GM13977 (cell line): ENCODE results near the gene CYBRD1.
"Not testable (repeated sequence)": the region's sequence is repeated elsewhere in the genome, so short reads cannot be mapped to it uniquely, and the experiment has no call there.

Source experiments
- DNase-seq: peaks from one replicate; pipeline ENCODE4 v3.0.0; 2012; ENCODE audit warnings: low spot score
- CTCF ChIP-seq: IDR thresholded peaks from 2 replicates; pipeline ENCODE4 v1.5.1; 2012; ENCODE audit warnings: mild to moderate bottlenecking, control low read depth; ENCODE audit not compliant: insufficient read depth; ENCODE audit errors: extremely low read depth, missing control alignments
- in situ Hi-C: fragments of 300-500 bp; cut with MboI; formaldehyde crosslinking; loops from one replicate; pipeline ENCODE4 v1.12.0; 2022; ENCODE audit warnings: low sequenced_read_pairs, low pct_unique_long_range_greater_than_20kb, mixed read lengths, inconsistent platforms; ENCODE audit not compliant: unreplicated experiment

Gene CYBRD1

GRCh38 chr2:171492664-171493063 is 29.6 kb upstream of the CYBRD1 start:
- no peak for TF ChIP-seq CTCF
- no peak for DNase-seq
- in situ Hi-C loops, result no loop called here

DNA sequence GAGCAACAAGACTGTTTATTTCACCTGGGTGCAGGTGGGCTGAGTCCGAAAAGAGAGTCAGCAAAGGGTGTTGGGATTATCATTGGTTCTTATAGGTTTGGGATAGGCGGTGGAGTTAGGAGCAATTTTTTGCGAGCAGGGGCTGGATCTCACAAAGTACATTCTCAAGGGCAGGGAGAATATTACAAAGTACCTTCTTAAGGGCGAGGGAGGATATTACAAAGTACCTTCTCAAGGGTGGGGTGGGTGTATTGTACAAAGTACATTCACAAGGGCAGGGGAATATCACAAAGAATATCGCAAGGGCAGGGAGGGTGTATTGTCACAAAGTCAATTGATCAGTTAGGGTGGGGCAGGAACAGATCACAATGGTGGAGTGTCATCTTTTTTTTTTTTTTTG is 24.6 kb upstream of the CYBRD1 start:
- in situ Hi-C loops, DNase-seq: not testable (repeated sequence)

DNA sequence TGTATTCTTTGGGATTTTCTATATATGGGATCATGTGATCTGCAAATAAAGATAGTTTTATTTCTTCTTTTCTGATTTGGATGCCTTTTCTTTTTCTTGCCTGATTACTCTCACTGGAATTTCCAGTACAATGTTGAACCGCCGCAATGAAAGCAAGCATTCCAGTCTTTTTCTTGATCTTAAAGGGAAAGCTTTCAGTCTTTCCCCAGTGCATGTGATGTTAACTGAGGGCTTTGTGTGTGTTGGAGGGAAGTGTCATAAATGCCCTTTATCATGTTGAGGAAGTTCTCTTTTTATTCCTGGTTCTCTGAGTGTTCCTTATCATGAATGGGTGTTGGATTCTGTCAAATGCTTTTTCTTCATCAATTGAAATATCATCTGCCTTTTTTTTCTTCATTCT is 16.9 kb upstream of the CYBRD1 start:
- in situ Hi-C loops, result no loop called here
- DNase-seq, result no peak
- no peak for TF ChIP-seq CTCF

GRCh38 chr2:171509945-171510731 is 12.1 kb upstream of the CYBRD1 start:
- no peak for TF ChIP-seq CTCF
- DNase-seq, result peak; percentile 60
- in situ Hi-C loops, result no loop called here

- TF ChIP-seq CTCF, result no peak
- in situ Hi-C loops, result no loop called here
- no peak for DNase-seq
These were observed 10.3 kb upstream of the CYBRD1 start for GRCh38 chr2:171512014-171512413.

DNA sequence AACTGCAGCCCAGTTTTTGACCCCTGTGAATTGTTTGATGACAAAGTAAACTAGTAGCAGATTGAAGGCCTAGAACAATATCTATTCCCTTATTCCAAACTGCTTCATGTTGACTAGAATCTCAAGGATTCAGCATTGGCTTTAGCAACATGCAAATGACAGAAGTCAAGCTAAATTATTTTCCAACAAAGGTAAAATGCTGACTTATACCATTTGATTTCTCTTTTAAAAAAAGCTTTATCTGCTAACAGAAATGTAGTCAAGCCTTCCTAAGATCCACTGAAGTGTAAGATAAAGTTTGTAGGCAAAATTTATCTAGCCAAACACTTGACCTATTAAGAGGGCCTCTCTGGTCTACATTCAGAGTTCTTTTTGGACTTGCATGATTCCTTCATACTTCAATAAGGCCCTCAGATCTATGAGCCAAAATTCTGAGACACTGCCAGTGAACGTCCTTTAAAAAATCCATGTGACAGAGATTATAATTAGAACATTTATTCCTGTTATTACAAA is 9.5 kb upstream of the CYBRD1 start:
- no peak for TF ChIP-seq CTCF
- in situ Hi-C loops, result no loop called here
- DNase-seq, result no peak

- no peak for TF ChIP-seq CTCF
- DNase-seq, result peak; percentile 34
- in situ Hi-C loops, result no loop called here
These were observed 8.5 kb upstream of the CYBRD1 start for GRCh38 chr2:171513719-171514160.
